ENCODE data around the gene PROSER2. TPM values are rescaled to one million over a fixed set of nuclear protein-coding genes. Genes with fewer than 3 reads are reported as not detected.

PROSER2 gene
- total RNA-seq, 1 donor from 2014 or later: 0.32 TPM

DNA sequence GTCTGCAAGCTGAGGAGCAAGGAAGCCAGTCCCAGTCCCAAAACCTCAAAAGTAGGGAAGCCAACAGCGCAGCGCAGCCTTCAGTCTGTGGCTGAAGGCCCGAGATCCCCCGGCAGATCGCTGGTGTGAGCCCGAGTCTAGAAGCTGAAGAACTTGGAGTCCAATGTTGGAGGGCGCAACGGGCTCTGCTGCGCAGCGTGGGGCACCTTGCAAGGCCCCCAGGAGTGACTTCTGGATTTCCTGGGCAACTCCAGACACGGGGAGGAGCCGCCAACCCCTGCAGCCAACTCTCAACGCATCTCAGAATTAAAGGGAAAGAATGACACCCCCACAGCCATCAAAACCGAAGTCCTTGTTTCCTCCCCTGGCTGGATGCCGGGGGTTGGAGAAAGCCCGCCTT lies 18.8 kb upstream of the PROSER2 start:
- intact Hi-C loops (cut with micrococcal nuclease): no loop called here

DNA sequence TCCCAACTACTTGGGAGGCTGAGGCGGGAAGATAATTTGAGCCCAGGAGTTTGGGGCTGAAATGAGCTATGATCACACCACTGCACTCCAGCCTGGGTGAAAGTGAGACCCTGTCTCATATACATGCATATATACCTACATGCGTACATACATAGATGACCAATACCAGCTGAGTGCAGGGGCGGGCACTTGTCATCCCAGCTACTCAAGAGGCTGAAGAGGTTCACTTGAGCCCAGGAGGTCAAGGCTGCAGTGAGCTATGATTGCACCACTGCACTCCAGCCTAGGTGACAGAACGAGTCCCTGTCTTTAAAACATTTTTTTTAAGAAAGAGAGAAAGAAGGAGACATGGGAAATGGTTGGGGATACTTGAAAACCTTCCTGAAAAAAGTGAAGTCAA lies 17.4 kb upstream of the PROSER2 start:
- intact Hi-C loops (cut with micrococcal nuclease): no loop called here

DNA sequence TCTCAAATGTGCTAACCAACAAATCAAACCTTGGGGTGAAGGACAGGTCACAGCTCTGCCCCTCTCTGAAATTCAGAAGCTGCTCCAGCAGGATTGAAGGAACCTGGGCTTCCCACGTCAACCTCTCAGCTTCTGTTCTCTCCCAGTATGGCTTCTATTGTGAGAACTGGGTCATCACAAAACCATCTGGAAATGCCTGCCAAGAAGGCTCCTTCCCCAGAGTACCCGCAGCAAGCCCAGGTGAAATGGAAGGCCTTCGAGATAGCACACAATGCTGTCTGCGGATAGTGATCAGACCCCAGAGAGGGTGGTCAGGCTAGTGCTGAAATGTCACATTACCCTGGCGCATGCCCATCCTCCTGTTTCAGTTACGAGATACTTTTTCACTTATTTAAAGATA lies 16.4 kb upstream of the PROSER2 start:
- intact Hi-C loops (cut with micrococcal nuclease): no loop called here

DNA sequence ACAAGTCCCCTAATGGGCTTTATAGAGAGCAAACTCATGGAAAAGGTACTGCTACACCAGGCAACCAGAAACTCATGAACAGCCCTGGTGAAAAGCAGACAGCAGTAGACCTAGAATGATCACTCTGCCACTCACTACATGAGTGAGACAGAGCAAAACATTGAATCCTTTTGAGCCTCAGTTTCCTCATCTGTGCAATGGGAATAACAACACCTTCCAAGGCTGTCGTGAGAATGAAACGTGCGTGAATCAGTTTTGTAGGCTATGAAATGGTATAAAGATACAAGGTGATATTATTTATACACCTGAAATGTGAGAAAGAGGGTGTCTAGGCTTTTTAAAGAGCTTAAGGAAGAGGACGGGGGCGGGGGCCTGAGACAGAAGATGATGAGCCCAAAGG lies 14.3 kb upstream of the PROSER2 start:
- intact Hi-C loops (cut with micrococcal nuclease): no loop called here

DNA sequence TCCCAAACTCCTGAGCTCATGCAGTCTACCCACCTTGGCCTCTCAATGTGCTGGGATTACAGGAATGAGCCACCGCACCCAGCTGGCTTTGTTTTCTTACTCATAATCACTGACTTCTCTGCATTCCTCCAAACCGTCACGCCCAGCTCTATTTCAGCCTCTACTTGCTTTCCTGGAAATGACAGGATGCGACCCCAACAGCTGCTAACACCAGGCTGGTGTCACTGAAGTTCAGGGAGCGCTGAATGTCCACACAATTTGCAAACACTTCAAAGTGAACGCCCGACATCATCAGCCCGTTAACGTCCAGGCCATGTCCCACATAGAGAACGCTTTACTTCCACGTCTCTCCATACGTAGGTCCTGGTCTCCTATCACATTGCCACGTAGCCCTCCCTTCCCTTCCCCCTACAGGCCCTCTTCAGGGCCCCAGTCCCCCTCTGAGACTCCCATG lies 12.8 kb upstream of the PROSER2 start:
- intact Hi-C loops (cut with micrococcal nuclease): no loop called here

DNA sequence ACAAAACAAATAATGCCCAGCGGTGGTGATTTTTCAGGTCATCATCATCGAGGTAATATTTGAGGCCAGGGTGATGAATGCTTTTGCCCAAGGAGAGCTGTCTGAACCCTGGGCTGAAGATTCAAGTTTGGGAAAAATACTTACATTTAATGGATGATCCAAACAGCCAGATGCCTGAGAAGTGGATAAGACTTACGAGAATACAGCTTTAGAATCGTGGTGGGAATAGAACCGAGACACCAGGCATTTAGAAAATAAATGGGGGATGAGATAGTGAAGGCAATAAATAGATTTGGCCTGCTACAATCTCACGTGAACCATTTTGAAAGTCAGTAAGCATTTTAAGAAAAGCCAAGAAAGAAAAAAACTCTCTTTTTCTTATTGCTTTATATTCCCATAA lies 12.2 kb upstream of the PROSER2 start:
- intact Hi-C loops (cut with micrococcal nuclease): no loop called here

DNA sequence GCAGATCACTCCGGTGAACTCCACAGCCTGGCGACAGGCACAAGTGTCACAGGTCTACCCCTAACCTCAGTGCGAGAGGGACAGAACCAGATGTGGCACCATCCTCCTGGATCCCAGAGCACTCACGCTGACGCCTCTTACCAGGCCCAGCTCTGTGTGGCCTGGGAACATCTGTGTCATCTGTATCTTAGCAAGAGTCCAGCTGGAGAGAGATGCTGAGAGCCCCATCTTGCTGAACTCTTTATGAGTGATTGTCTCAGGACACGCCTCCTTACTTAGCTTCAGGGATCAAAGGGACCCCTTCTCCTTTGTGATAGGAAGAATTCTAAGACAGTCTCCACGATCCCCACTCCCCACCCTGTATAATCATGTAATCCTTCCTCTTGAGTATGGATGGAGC lies 10.0 kb upstream of the PROSER2 start:
- intact Hi-C loops (cut with micrococcal nuclease): no loop called here

- intact Hi-C loops (cut with micrococcal nuclease): no loop called here
Measured at GRCh38 chr10:11813855-11814567, 9.1 kb upstream of the PROSER2 start.

- intact Hi-C loops (cut with micrococcal nuclease): loop anchor here (1.0 kb wide), 1 partner anchor 44 kb away; no protein-coding TSS in a partner anchor
Measured at GRCh38 chr10:11819027-11819426, 4.1 kb upstream of the PROSER2 start.

DNA sequence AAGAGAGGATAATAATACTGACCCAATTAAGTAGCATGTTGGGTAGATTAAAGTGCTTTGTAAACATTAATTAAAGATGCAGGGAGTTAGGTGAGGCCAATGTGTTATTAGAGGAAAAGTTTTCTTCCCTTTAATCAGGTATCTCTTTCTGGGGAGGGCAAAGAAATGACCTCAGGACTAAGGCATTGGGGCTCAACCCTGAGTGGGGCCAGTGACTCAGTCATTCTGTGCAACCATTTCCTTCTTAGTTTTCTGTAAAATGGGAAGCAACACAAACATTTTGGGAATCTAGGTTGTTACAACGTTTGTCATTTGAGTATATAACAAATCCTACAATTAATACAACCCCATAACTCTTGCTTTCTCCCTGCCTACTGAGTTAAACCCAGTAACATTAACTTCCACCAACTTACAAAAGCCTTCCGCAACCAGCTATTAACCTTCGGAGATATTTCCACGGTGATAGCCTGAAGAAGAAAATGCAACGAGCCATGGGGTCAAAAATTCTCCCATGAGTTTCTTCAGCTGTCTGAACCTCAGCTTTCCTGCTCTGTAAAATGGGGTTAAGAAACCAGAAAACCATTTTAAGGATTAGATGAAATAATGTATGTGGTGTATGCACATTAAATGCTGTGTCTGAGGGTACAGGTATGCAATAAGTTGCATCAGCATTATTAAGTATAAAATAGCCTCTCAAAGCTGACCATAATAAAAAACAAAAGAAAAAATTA lies 965 bp upstream of the PROSER2 start:
- intact Hi-C loops (cut with micrococcal nuclease): no loop called here

- intact Hi-C loops (cut with micrococcal nuclease): no loop called here
Measured at GRCh38 chr10:11822809-11823121, 391 bp upstream of the PROSER2 start.

- intact Hi-C loops (cut with micrococcal nuclease): no loop called here
Measured at GRCh38 chr10:11823989-11824346, 812 bp downstream of the PROSER2 start.

DNA sequence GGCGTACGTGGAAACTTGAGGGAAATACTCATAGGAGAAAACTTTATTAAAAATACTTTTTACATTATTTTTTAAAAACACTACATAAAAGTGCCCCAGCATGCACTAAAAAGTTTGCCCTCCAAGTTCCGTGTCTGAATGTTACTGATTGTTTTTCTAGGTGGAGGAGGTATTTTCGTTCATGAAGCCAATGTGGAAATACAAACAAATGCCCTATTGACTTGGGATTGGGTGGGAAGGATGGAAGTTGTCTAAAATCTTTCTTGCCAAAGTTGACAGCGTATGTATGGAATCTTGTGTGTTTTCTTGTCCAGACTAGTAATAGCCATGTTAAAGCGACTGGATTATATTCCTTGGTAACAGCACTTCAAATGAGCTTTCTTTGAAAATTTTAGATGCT lies 1.2 kb downstream of the PROSER2 start:
- intact Hi-C loops (cut with micrococcal nuclease): no loop called here

GRCh38 chr10:11824825-11825224 lies 1.7 kb downstream of the PROSER2 start:
- intact Hi-C loops (cut with micrococcal nuclease): no loop called here

- intact Hi-C loops (cut with micrococcal nuclease): no loop called here
Measured at GRCh38 chr10:11825796-11826414, 2.7 kb downstream of the PROSER2 start.

- intact Hi-C loops (cut with micrococcal nuclease): no loop called here
Measured at GRCh38 chr10:11827006-11827405, 3.9 kb downstream of the PROSER2 start.

DNA sequence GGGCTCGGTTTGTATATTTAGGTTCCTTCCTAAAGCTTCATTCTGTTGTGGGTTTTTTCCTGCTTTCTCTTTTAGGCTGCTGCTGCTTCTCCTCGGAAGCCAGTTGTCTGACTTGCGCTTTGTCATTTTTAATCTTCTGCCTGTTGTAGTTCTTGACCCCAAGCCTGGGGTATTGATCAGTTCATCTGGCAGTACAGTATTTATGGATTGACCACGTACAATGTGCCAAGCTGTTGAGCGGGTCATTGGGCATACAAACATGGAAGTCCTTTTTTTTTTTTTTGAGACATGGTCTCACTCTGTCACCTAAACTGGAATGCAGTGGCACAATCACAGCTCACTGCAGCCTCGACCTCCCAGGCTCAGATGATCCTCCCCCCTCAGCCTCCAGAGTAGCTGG lies 4.3 kb downstream of the PROSER2 start:
- intact Hi-C loops (cut with micrococcal nuclease): no loop called here

DNA sequence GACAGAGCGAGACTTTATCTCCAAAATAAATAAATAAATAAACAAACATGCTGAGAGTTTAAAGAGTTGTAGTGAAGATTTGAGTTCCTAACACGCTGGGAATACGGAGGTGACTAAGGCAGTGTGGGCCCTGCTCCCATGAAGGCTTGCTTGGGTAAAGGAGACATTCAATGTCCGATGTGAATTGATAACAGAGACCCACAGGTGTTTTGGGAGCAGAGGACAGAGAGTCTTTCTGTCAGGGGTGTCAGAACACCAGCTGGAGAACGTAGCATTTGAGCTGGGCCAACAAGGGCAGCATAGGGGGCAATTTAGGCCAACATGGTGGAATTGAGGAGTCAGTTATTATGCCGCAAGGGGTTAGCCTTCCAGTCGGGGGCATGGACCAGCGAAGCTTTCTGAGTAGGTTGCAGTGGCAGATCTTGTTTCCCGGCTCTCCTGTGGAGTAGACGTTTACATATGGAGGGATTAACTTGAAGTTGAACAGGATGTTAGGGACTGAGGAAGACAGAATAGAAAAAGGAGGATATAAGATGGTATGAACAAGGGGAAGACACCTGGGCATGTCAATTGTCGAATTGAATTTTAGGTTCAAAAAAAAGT lies 5.6 kb downstream of the PROSER2 start:
- intact Hi-C loops (cut with micrococcal nuclease): no loop called here

GRCh38 chr10:11830836-11831519 lies 7.8 kb downstream of the PROSER2 start:
- intact Hi-C loops (cut with micrococcal nuclease): no loop called here

DNA sequence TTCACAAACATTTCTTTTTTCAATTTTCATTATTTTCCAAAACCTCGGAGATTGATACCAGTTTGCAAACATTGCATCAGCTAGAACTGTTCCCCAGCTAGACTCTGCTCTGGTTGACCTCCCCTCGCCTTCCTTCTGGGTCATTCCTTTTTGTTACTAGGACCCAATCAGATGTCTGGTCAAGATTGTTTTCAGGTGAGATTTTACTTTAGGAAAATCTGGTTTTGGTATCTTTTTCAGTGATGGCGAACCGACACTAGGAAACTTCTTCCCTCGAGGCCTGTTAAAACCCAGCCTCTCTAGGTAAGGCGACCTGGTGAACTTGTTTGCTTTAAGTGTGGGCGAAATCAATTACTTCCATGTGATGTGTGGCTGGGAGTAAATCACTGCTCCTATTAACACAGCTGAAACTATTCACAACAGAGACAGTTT lies 8.4 kb downstream of the PROSER2 start:
- intact Hi-C loops (cut with micrococcal nuclease): no loop called here

DNA sequence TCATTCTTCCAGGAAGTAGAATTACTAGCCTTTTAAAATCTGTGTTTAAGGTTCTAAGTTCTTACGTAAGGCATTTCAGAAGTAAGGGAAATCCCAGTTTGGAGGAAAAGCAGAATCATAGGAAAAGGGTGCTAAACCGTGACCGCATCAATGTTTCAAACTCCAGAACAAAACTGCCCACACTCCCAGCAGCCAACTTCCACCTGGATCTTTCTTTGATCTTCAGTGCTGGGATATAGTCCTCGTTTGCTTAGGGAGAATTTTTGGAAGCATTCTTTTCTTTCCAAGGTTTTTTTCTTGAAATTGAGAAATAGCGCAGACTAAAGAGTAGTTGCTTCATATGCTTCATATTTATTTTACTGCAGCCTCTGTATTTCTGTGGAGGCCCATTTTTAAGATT lies 8.9 kb downstream of the PROSER2 start:
- intact Hi-C loops (cut with micrococcal nuclease): no loop called here

GRCh38 chr10:11835061-11835460 lies 11.9 kb downstream of the PROSER2 start:
- intact Hi-C loops (cut with micrococcal nuclease): no loop called here

Data from T-helper 2 cell treated with Interferon-gamma antibody and Interleukin-4, amounts not matched to agents 100 ng/mL and 5 ng/mL, for 36 hours (primary cell).